HG03521 (cell line): Measurements from ENCODE around the gene YARS1.
"Not testable (repeated sequence)": the region's sequence is repeated elsewhere in the genome, so short reads cannot be mapped to it uniquely, and the experiment has no call there.

Experiments
- ATAC-seq: cut with Tn5 transposase; IDR thresholded peaks from one replicate; pipeline ENCODE4 v1.9.1; 2021; ENCODE audit warnings: mild to moderate bottlenecking, moderate library complexity; ENCODE audit not compliant: unreplicated experiment

Gene YARS1

DNA sequence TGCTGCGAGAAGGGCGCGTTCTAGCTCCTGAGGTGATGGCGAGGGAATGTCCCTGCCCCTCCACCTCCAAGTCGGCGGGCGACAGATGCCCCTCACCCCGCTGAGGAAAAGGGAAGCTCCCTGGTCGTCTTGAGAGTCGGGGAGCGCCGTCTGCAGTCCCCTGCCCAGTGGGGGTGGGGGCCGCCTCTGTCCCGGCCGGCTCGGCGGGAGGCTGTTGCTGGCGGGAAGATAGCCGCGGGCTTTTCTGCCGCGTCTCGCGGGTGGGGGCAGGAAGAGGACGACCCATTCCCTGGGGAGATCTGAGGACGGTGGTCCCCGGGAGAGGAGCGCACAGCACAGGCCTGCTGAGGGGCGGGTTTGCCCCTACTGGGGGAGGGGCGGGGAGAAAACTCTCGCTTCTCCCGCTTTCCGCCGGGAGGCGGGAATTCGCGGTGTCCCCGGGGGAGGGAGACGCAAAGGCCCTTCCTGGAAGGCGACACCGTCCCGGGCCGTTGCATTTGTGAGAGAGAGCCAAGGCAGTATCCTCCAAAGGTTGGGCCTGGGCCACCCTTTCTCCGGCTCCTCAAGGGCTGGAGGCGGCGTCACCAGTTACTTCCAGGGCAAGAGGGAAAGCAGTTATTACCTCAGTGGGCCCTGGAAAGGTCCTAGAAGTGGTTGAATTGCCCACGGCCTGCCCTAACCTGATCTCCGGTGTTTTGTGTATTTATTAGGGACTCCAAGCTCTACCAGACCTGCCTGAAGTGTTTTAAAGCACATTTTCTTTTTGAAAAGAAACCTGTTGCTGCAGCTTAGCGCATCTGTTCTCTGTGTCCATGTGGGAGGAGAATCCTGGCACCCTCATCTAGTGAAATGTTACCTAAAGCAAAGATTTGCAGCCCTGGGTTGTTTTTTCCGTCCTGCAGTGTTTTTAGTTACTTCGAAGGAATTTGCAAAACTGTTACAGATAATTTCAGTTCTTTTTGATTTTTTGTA is 943 bp upstream of the YARS1 start:
- peak; percentile 4 for ATAC-seq

DNA sequence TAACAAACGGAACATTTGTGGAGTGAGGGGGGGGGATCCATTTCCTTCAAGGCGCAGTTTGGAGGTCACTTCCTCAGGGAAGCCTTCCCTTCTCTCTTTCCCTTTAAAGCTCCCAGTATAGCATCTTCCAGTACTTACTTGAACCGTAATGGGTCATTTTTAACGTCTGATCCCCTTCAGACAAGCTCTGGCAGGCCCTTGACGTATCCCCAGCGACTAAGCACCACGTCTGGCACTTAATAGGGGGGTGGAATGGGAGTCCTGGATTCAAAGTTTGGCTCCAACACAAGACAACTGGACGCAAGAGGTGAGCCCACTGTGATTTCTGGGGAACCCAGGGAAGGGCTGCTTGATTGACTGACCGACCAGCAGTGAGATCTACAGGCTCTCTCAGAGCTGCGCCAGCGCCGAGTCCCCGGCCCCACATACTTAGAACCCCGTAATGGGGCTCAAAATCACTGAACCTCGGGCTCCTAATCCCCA is 441 bp downstream of the YARS1 start:
- ATAC-seq = no peak

GRCh38 chr1:32813941-32814739 is 3.0 kb downstream of the YARS1 start:
- ATAC-seq = no peak

DNA sequence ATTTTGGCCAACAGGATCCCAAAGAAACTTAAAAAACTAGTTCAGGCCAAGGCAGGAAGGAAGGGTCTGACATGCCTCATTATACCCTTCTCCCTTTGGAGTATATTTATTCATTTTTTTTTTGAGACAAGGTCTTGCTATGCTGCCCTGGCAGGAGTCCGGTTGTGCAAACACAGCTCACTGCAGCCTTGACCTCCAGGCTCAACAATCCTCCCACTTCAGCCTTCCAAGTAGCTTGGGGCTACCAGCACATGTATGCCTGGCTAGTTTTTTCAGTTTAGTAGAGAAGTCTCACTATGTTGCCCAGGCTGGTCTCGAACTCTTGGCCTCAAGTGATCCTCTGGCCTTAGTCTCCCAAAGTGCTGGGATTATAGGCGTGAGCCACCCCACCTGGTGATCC is 5.2 kb downstream of the YARS1 start:
- no peak for ATAC-seq

DNA sequence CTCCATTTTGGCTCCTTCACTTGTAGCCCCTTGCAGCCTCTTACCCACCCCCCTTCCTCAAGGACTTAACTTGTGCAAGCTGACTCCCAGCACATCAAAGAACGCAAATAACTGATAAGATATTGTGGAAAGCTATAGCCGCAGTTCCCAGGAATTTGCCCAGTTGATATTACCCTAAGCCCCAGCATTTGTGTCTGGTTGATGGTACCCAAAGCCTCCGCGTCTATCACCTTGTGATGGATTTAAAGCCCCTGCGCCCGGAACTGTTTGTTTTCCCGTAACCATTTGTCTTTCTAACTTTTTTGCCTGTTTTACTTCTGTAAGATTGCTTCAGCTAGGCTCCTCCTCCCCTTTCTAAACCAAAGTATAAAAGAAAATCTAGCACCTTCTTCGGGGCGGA is 5.9 kb downstream of the YARS1 start:
- no peak for ATAC-seq

- no peak for ATAC-seq
These were observed 6.8 kb downstream of the YARS1 start for GRCh38 chr1:32810358-32810757.

- ATAC-seq = no peak
These were observed 8.6 kb downstream of the YARS1 start for GRCh38 chr1:32808580-32808979.

DNA sequence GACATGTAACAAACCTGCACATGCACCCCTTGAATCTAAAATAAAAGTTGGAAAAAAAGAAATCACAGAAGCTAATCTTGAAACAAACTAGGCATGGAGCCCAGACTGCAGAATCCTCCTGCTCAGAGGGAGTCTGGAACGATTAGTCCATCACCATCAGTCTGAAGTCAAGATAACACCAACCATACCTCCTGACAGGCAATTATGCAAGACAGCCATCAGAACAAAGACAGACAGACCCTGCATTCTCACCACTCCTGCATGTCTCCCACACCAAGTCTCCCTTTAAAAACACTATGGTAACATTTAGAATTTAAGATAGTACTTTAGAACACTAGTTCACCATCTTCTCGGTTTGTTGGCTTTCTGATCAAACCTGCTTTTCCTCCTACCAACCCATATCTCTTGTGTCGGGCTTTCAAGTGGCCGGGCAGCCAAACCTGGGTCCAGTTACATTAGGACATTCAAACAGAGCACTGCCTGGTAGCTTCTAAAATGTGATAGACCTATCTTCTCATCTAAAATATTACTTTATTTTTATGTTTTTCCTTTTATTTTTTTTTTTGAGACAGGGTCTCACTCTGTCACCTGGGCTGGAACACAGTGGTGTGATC is 10.1 kb downstream of the YARS1 start:
- ATAC-seq = no peak

GRCh38 chr1:32806290-32806689 is 10.9 kb downstream of the YARS1 start:
- no peak for ATAC-seq

GRCh38 chr1:32804460-32804859 is 12.7 kb downstream of the YARS1 start:
- not testable (repeated sequence) for ATAC-seq

DNA sequence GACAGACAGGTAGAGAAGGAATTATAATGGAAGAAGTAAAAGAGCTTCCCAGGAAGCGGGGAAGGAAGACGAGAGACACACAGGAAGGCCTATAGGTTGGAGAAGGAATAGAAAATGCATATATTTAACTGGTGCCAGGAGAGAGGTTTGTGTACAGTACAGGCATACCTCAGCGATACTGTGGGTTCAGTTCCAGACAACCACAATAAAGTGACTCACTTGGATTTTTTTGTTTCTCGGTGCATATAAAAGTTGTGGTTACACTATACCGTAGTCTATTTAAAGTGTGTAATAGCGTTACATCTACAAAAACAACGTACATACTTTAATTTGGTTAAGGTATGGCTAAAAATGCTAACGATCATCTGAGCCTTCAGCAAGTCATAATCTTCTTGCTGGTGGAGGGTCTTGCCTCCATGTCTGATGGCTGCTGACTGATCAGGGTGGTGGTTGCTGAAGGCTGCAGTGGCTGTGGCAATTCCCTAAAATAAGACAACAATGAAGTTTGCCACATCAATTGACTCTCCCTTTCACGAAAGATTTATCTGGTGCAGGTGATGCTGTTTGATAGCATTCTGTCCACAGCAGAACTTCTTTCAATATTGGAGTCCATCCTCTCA is 16.0 kb downstream of the YARS1 start:
- ATAC-seq = no peak

GRCh38 chr1:32798679-32799416 is 18.3 kb downstream of the YARS1 start:
- no peak for ATAC-seq

GRCh38 chr1:32798191-32798590 is 19.0 kb downstream of the YARS1 start:
- no peak for ATAC-seq

- ATAC-seq = no peak
These were observed 19.7 kb downstream of the YARS1 start for GRCh38 chr1:32797456-32797855.

- ATAC-seq = not testable (repeated sequence)
These were observed 21.4 kb downstream of the YARS1 start for GRCh38 chr1:32795763-32796162.

DNA sequence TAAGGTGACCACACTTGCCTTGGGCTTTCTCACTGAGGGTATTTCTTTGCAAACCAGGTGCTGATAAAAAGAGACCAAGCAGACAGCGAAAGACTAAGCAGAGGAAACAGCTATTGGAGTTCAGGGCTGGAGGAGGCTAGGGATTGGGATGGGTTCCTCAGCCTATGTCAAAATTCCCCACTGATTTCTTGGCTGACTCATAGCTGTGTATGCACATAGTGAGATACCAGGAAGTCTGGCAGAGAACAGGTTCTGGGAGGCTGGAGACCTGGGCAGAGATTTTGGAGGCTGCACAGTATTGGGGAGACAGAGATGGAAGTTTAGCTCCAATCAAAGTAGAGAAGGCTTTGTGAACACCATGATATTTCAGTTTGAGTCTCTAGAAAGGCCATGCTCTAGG is 25.3 kb downstream of the YARS1 start:
- no peak for ATAC-seq

DNA sequence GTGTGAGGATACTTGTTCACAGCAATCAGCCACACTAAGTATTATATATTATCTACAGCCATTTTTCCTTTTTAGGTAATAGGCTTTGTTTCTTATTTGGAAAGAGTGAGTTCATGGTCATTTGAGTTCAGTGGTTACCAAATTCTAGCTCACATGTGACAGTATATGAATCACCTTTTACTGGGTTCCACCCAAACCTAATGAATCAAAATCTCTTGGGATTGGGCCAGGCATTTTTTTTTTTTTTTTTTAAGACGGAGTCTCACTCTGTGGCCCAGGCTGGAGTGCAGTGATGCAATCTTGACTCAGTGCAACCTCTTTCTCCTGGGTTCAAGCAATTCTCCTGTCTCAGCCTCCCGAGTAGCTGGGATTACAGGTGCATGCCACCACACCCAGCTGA is 27.8 kb downstream of the YARS1 start:
- ATAC-seq = not testable (repeated sequence)

DNA sequence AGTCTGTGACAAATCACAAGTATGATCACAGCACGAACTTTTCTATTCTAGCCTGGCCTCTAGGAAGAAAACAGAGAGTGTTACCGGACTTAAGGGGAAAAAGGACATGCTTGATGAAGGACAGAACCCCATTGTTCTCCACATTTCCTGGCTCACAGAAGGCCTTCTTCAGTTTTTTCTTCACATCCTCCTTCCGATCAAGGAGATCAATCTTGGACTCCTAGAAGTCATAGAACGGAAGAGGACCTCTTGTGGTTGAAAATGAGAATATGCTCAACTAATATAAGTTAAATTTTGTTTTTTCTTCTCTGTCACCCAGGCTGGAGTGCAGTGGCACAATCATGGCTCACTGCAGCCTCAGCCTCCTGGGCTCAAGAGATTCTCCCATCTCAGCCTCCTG is 30.3 kb downstream of the YARS1 start:
- ATAC-seq = no peak

GRCh38 chr1:32784817-32785216 is 32.3 kb downstream of the YARS1 start:
- no peak for ATAC-seq

GRCh38 chr1:32783851-32784250 is 33.3 kb downstream of the YARS1 start:
- ATAC-seq = no peak
